Measurements from ENCODE around the gene TAF1. TPM values are rescaled to one million over a fixed set of nuclear protein-coding genes. Genes with fewer than 3 reads are reported as not detected.
"Not testable (repeated sequence)": the region's sequence is repeated elsewhere in the genome, so short reads cannot be mapped to it uniquely, and the experiment has no call there.

The TAF1 gene
- total RNA-seq: 16.7 TPM

DNA sequence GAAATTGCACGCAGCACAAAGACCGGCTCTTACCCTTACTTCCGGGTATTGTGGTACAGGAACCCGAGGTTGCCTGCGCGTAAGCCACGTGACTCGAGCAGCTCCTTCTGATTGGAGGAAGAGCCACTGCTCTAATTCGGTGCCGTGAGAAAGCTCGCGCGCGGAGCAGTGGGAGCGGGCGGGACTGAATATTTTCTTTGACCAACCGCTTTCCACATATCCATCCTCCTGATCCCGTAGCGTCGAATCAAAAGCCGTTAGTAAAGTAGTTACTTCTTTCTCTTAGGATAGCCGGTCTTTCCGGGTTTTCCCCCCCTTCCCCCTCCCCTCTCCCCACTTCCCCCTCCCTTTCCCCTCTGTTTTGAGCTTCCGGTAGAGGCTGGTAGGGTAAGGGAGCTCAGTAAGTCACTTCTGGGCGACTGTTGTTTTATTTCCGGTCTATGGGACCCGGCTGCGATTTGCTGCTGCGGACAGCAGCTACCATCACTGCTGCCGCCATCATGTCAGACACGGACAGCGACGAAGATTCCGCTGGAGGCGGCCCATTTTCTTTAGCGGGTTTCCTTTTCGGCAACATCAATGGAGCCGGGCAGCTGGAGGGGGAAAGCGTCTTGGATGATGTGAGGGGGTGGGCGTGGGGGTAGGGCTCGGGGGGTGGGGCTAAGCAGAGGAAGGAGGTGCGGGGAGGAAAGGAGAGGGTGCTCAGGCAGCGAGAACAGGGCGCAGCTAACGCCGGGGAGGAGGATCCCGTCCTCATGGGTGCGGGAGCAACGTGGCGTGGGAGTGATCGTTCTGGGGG is at the start of gene TAF1:
Gene TAF1 (plus strand): TSS at position 483 of the 799 bp plus-strand sequence. CDS start 18 bp downstream, at position 501.
- peak; percentile 98 for ATAC-seq

DNA sequence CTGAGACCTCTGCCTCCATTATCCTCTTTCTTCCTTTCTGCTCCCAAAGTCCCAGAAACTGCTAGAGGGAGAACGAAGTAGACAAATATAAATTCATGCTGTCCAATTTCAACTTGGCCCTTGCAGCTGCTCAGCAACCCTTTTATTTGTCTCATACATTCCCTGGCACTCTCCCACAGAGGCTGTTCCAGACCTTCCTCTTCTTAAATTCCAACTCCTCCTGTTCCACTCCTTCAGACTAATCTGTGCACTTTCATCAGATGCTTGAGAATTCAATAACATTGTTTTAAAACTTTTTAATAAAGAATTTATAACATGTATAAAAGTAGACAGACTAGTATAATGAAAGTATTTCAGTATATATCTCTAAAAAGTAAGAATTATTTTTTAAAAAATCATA is 49.2 kb upstream of the TAF1 start:
- not testable (repeated sequence) for ATAC-seq

- no peak for ATAC-seq
These were observed 46.0 kb upstream of the TAF1 start for GRCh38 chrX:71320126-71320525.

DNA sequence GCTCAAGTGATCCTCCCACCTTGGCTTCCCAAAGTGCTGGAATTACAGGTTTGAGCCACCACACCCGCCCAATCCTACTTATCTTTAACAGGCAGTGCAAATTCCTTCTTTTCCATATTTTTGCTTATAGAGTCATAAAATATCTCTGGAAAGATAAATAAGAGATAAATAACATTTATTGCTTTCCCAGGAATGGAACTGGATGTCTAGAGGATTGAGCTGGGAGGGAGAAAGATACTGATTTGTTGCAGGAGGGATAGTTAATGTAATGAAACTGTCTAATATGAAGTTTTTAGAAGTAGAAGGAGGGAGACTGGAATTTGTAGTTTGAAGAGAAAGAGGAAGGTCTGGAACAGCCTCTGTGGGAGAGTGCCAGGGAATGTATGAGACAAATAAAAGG is 44.4 kb upstream of the TAF1 start:
- ATAC-seq: no peak

DNA sequence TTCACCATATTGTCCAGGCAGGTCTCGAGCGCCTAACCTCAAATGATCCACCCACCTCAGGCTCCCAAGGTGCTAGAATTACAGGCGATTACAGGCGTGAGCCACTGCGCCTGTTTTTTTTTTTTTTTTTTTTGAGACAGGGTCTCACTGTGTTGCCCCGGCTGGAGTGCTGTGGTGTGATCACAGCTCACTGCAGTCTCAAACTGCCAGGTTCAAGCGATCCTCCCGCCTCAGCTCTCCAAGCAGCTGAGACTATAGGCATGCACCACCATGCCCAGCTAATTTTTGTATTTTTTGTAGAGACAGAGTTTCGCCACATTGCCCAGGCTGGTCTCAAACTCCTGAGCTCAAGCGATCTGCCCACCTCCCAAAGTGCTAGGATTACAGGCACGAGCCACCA is 41.7 kb upstream of the TAF1 start:
- ATAC-seq: not testable (repeated sequence)

- no peak for ATAC-seq
These were observed 39.8 kb upstream of the TAF1 start for GRCh38 chrX:71326394-71326793.

DNA sequence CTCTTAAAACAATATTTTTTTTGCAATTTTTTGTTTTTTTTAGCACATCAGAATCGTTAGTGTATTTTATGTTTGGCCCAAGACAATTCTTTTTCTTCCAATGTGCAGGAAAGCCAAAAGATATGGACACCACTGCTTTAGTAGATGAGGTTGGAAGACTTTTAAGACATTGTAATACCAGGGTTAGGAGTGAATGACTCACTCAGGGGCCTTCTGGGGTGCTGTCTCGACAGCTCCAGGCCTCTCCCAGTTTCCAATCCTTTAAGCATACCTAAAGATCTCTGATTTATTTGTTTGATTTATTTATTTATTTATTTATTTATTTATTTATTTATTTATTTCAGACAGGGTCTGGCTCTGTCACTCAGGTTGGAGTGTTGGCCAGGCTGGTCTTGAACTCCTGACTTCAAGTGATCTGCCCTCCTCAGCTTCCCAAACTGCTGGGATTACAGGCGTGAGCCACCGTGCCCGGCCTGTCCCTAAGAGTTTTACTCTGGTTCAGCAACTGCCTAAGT is 16.9 kb upstream of the TAF1 start:
- not testable (repeated sequence) for ATAC-seq

DNA sequence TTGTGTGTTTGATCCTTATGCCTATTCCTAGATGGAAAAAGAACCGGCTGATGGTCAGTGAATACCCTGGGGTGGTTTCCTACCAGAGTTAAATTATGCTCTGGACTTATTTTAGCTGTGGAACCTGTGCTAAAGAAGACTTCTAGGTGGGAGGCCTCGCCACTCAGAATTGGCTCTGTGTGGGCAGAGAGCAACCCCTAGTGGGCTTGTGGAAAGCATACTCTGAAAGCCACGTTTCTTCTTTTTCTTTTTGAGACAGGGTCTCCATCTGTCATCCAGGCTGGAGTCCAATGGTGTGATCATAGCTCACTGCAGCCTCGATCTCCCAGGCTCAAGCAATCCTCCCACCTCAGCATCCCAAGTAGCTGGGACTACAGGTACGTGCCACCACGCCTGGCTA is 16.3 kb upstream of the TAF1 start:
- not testable (repeated sequence) for ATAC-seq

GRCh38 chrX:71352439-71352838 is 13.7 kb upstream of the TAF1 start:
- not testable (repeated sequence) for ATAC-seq

- ATAC-seq: no peak
These were observed 1.9 kb upstream of the TAF1 start for GRCh38 chrX:71364221-71364620.

- ATAC-seq: no peak
These were observed 742 bp upstream of the TAF1 start for GRCh38 chrX:71365356-71365874.

DNA sequence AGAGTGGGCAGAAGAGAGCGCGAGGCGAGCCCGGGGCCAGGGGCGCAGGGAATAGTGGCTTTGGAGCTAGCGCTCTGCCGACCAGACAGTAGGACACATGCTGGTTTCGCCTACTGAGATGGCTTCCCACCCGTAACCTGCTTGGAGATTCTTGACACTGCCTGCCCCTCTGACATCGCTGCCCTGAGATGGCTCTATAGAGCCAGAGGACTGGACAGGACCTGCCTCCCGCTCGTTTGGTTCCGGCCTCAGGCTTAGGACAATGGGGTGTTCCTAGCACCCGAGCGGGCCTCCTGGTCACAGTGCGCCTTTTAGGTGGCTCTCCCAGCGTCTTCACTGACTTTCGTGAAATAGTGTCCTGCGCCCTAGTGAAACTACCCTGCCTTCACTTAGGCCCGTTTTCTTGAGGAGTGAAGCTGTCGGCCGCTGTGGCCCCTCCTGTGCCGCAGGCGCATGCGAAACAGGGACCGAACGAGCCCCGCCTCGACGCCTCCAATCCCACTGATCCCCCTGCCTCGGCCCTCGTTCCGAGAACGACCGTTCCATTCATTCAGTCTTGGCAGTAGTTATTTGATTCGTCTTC is 608 bp downstream of the TAF1 start:
- no peak for ATAC-seq

DNA sequence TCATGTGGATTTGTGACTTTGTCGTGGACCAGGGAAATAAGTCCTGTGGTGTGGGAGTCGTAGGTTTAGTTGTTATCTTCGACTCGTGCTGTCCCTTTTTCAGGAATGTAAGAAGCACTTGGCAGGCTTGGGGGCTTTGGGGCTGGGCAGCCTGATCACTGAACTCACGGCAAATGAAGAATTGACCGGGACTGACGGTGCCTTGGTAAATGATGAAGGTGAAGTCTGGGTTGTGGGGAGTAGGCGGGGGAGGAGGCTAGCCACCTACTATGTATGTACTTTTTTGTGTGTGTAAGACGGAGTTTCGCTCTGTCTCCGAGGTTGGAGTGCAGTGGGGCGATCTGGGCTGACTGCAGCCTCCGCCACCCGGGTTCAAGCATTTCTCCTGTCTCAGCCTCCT is 1.2 kb downstream of the TAF1 start:
- ATAC-seq: no peak

DNA sequence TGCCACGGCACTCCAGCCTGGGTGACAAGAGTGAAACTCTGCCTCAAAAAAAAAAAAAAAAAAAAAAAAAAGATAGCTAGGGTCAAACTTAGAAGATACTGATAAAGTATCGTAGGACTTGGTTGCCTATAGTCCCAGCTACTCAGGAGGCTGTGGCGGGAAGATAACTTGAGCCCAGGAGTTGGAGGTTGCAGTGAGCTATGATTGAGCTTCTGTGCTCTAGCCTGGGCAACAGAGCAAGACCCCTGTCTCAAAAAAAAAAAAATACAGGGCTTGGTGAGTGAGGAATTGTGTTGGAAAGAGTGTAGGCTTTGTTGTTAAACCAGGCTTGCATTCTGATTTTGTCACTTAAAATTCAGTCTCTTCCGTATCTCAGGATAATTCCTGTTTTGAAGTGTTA is 6.2 kb downstream of the TAF1 start:
- no peak for ATAC-seq

- ATAC-seq: no peak
These were observed 12.6 kb downstream of the TAF1 start for GRCh38 chrX:71378732-71379131.

GRCh38 chrX:71391725-71392124 is 25.6 kb downstream of the TAF1 start:
- not testable (repeated sequence) for ATAC-seq

GRCh38 chrX:71393919-71394318 is 27.8 kb downstream of the TAF1 start:
- no peak for ATAC-seq

DNA sequence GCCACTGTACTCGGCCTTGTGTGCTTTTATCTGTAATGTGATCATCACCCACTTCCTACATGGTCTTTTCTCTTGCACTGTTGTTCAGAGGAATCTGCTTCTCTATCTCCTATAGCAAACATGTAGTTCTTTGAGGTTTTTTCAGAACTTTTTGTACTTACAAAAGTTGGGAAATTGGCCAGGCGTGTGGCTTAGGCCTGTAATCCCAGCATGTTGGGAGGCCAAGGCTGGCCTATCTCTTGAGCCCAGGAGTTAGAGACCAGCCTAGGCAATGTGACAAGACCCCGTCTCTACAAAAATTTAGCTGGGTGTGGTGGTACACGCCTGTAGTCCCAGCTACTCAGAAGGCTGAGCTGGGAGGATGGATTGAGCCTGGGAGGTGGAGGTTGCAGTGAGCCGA is 30.4 kb downstream of the TAF1 start:
- no peak for ATAC-seq

DNA sequence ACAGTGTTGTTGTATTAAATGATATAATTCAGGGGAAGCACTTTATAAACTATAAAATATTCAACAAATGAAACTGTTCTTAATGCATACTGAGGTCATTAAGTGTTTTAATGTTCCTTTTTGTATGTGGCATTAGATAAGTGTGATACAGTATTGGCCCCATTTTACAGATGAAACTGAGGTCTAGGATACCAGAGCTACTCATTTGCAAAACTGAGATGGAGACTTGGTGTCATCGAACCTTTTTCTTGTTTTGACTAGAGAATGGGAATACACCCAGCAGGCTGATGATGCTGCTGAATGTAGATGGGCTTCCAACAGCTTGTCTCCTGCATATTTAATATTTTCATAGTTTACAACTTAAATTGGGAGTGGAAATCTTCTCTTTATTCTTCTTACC is 34.6 kb downstream of the TAF1 start:
- no peak for ATAC-seq

DNA sequence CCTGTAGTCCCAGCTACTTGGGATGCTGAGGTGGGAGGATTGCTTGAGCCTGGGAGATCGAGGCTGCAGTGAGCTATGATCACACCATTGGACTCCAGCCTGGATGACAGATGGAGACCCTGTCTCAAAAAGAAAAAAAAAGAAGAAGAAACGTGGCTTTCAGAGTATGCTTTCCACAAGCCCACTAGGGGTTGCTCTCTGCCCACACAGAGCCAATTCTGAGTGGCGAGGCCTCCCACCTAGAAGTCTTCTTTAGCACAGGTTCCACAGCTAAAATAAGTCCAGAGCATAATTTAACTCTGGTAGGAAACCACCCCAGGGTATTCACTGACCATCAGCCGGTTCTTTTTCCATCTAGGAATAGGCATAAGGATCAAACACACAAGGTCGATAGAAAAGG is 50.1 kb downstream of the TAF1 start:
- ATAC-seq: not testable (repeated sequence)

DNA sequence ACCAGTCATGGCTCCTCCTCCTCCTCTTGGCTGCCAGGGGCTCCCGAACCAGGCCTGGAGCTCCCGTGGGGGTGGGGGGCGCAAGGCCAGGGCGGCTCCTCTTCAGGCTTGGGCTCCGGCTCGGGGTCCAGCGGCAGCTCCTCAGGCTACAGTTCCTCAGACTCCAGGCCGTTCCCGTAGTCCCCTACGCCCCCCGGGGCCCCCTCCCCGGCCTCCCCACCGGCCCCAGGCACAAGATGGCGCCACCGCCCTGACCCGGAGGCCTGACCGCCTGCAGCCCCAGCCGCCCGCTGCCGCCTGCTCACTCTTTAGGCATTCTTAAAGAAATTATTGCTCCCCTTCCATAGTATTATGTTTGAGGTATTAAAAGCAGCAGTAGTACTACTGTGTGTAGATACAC is 54.5 kb downstream of the TAF1 start:
- ATAC-seq: no peak

DNA sequence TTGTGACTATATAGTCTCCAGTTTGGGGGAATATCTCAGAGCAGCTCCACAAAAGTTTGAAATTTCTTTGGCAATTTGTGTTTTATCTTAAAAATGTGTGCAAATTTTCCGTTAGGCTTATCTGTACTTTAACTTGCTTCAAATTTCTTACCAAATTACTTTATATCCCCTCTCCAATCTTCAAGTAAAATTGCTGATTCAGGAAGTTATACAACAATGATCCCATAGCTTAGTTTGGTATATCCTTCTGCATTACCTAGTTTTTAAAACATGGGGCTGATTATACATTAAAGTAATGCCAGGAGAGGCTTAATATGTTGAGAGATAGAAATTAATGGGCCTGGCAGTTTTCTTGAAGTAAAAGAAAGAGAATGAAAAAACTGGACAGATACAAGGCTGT is 66.6 kb downstream of the TAF1 start:
- no peak for ATAC-seq

DNA sequence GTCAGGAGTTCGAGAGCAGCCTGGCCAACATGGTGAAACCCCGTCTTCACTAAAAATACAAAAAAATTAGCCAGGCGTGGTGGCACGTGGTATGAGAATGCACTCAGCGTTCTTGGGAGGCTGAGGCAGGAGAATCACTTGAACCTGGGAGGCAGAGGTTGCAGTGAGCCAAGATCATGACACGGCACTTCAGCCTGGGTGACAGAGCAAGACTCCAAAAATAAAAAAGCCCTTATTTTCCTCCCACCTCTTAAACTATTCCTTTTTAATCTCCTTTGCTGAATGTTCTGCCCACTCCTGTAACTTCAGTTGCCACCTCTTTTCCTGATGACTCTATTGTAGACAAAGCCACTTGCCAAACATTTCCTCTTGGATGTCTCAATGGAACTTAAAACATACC is 72.6 kb downstream of the TAF1 start:
- ATAC-seq: no peak

DNA sequence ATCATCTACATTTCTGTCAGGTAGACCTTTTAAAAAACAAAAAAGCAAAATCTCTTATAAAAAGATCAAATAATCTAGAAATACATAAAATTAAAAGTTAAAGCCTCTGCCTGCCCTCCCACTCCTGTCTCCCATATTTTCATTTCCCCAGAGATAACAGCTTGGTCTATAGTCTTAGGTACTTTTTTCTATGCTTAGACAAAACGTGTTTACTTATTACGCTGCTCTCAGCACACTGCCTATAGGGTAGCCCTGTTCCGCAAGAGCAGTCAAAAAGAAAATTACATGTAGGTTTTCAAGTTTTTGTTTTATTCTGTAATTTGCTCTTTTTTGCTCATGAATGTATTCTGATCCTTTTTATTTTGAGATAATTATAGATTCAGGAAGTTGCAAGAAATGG is 73.3 kb downstream of the TAF1 start:
- ATAC-seq: no peak

Data from esophagus mucosa (tissue), 1 donor.